22Rv1 (cell line): ENCODE results near the gene OR10H1.
"Not testable (repeated sequence)": the region's sequence is repeated elsewhere in the genome, so short reads cannot be mapped to it uniquely, and the experiment has no call there.

Experiments used
- H3K27ac ChIP-seq: fragments of 450-650 bp; 2 replicates; pipeline ENCODE4 v1.5.1; 2017
- CTCF ChIP-seq: fragments of 450-650 bp; IDR thresholded peaks from 2 replicates; pipeline ENCODE4 v1.5.1; 2017; ENCODE audit warnings: mild to moderate bottlenecking
- ZFX ChIP-seq: fragments of 450-650 bp; IDR thresholded peaks from 2 replicates; pipeline ENCODE4 v1.6.1; 2017; ENCODE audit warnings: antibody characterized with exemption, borderline replicate concordance

OR10H1 gene

GRCh38 chr19:15788594-15789270 lies 26.7 kb downstream of the OR10H1 start:
- H3K27ac ChIP-seq: no peak overlapping the region
- TF ChIP-seq ZFX: no peak
- no peak for TF ChIP-seq CTCF

- no peak for TF ChIP-seq CTCF
- TF ChIP-seq ZFX: no peak
- H3K27ac ChIP-seq: no peak within 1 kb of the TSS
Observed at GRCh38 chr19:15787611-15788155, 27.8 kb downstream of the OR10H1 start, which contains the start of gene OR10H5. TSS of gene OR10H5 (plus strand) at chr19:15787661. CDS start at chr19:15794049, 6,388 bp downstream.

GRCh38 chr19:15782896-15783295 lies 32.6 kb downstream of the OR10H1 start:
- not testable (repeated sequence) for H3K27ac ChIP-seq

- H3K27ac ChIP-seq: no peak overlapping the region
- no peak for TF ChIP-seq CTCF
- no peak for TF ChIP-seq ZFX
Observed at GRCh38 chr19:15782211-15782610, 33.3 kb downstream of the OR10H1 start.

- H3K27ac ChIP-seq: no peak overlapping the region
Observed at GRCh38 chr19:15781661-15782060, 33.8 kb downstream of the OR10H1 start.

GRCh38 chr19:15780610-15781418 lies 34.6 kb downstream of the OR10H1 start:
- no peak for TF ChIP-seq CTCF
- H3K27ac ChIP-seq: no peak overlapping the region

More at GRCh38 chr19:15781661-15782060, 33.8 kb downstream of the OR10H1 start:
- TF ChIP-seq CTCF (no peak), ZFX (no peak)

- TF ChIP-seq ZFX: no peak
- no peak for TF ChIP-seq CTCF
- no peak overlapping the region for H3K27ac ChIP-seq
Observed at GRCh38 chr19:15779756-15780476, 35.5 kb downstream of the OR10H1 start.
